Measurements from ENCODE around the gene PLVAP. TPM values are rescaled to one million over a fixed set of nuclear protein-coding genes. Genes with fewer than 3 reads are reported as not detected.
A peak's percentile ranks its signal among the peaks of the same experiment; 100 is the strongest.

PLVAP gene
- total and polyA plus RNA-seq, 9 of the 15 experiments (the other 6 are each of a cell fraction or from before 2014, with no cell fraction given): 0.09 to 0.84 (median 0.51) TPM; not detected in 4

- TF ChIP-seq MLX (CRISPR knock-in tag; conservative IDR thresholded peaks at IDR 0.05) (no peak), ZNF76 (CRISPR knock-in tag; IDR thresholded peaks at IDR 0.05; ENCODE audit: borderline replicate concordance) (no peak), THAP12 (CRISPR knock-in tag; IDR thresholded peaks at IDR 0.05) (0 out of 2 replicates have a peak, but pooled peaks have one; percentile 21), L3MBTL2 (IDR thresholded peaks at IDR 0.05) (peak; percentile 76), PKNOX1 (IDR thresholded peaks at IDR 0.05) (peak; percentile 99), HMGN3 (IDR thresholded peaks at IDR 0.05; ENCODE audit: borderline replicate concordance, extremely low read depth, insufficient read length, low read depth, low read length) (peak; percentile 68), THRB (CRISPR knock-in tag; conservative IDR thresholded peaks at IDR 0.05) (no peak), GABPB2 (CRISPR knock-in tag; conservative IDR thresholded peaks at IDR 0.05) (no peak), MTF1 (CRISPR knock-in tag; IDR thresholded peaks at IDR 0.05; ENCODE audit: borderline replicate concordance) (no peak), EGR1 (conservative IDR thresholded peaks at IDR 0.05) (peak; percentile 82), RAD51 (IDR thresholded peaks at IDR 0.05; ENCODE audit: borderline replicate concordance, low read depth) (peak; percentile 52; the same call in 1 of the 2 replicates), ZNF395 (CRISPR knock-in tag; IDR thresholded peaks at IDR 0.05) (peak; percentile 42; the same call in 1 of the 2 replicates), ZNF134 (CRISPR knock-in tag; conservative IDR thresholded peaks at IDR 0.05) (no peak), ZNF592 (IDR thresholded peaks at IDR 0.05) (0 out of 2 replicates have a peak, but pooled peaks have one; percentile 25), KAT8 (IDR thresholded peaks at IDR 0.05; ENCODE audit: low read depth) (no peak)
These were observed 73.8 kb downstream of the PLVAP start, which contains the start of gene ABHD8 (continued) for GRCh38 chr19:17303167-17303939.

Data from K562 (cell line).